CD14-positive monocyte (primary cell): Measurements from ENCODE around the gene ABHD10. TPM values are rescaled to one million over a fixed set of nuclear protein-coding genes. Genes with fewer than 3 reads are reported as not detected.

Source experiments
- DNase-seq, 3 donors: peaks; one replicate each; pipeline ENCODE4 v3.0.0-alpha.2; 2011 to 2022
- H2AFZ ChIP-seq: 2 replicates; pipeline ENCODE4 v1.6.0; 2012; ENCODE audit warnings: mild to moderate bottlenecking, low read depth, low read length, inconsistent platforms; ENCODE audit not compliant: insufficient read depth, poor library complexity, severe bottlenecking
- H3K27ac ChIP-seq, 2 donors: 1 replicate in 1 of 2; 2 replicates in 1 of 2; pipeline ENCODE4 v1.5.1; 2012 to 2013; ENCODE audit warnings: low read length in 2 of 2, control low read depth in 1 of 2, inconsistent platforms in 1 of 2, low read depth in 1 of 2, mild to moderate bottlenecking in 1 of 2
- H3K27me3 ChIP-seq, 2 donors: one replicate each; pipeline versions ENCODE4 v1.6.0 to v1.6.1; 2011 to 2013; ENCODE audit warnings: low read length in 2 of 2; ENCODE audit not compliant: control insufficient read depth in 2 of 2, insufficient read depth in 2 of 2
- H3K36me3 ChIP-seq, 2 donors: replicated peaks in 1 of 2; 1 replicate in 1 of 2; 2 replicates in 1 of 2; pipeline versions ENCODE4 v1.5.1 to v1.6.1; 2012 to 2013; ENCODE audit warnings: low read length in 2 of 2, control low read depth in 1 of 2, inconsistent platforms in 1 of 2, mild to moderate bottlenecking in 1 of 2; ENCODE audit not compliant: insufficient read depth in 2 of 2, control insufficient read depth in 1 of 2
- H3K4me1 ChIP-seq, 2 donors: 1 replicate in 1 of 2; 2 replicates in 1 of 2; pipeline versions ENCODE4 v1.5.1 to v1.6.1; 2012 to 2013; ENCODE audit warnings: low read length in 2 of 2, control low read depth in 1 of 2, inconsistent platforms in 1 of 2, mild to moderate bottlenecking in 1 of 2, moderate library complexity in 1 of 2; ENCODE audit not compliant: insufficient read depth in 2 of 2, control insufficient read depth in 1 of 2
- H3K4me2 ChIP-seq: replicated peaks from 2 replicates; pipeline ENCODE3; 2012; ENCODE audit warnings: low read length, moderate library complexity, mild to moderate bottlenecking; ENCODE audit not compliant: poor library complexity, severe bottlenecking; ENCODE audit errors: extremely low read depth
- H3K4me3 ChIP-seq, 3 experiments: fragments of 200-600 bp in 1 of 3; sonication (generic) in 1 of 3; replicated peaks in 1 of 3; 1 replicate in 2 of 3; 2 replicates in 1 of 3; pipeline ENCODE4 v1.5.1; 2011 to 2013; ENCODE audit warnings: low read length in 3 of 3, mild to moderate bottlenecking in 3 of 3, control low read depth in 2 of 3, low read depth in 2 of 3, inconsistent platforms in 1 of 3, moderate library complexity in 1 of 3
- H3K79me2 ChIP-seq: 2 replicates; pipeline ENCODE4 v1.6.0; 2012; ENCODE audit warnings: mild to moderate bottlenecking, control low read depth, inconsistent platforms, low read length, moderate library complexity; ENCODE audit not compliant: insufficient read depth
- H3K9ac ChIP-seq: 2 replicates; pipeline ENCODE4 v1.6.0; 2017; ENCODE audit warnings: low read length, mild to moderate bottlenecking; ENCODE audit not compliant: insufficient read depth, poor library complexity, severe bottlenecking
- H3K9me3 ChIP-seq, 2 donors: replicated peaks in 1 of 2; 1 replicate in 1 of 2; 2 replicates in 1 of 2; pipeline versions ENCODE4 v1.5.1 to v1.6.1; 2012 to 2013; ENCODE audit warnings: low read length in 2 of 2, control low read depth in 1 of 2; ENCODE audit not compliant: control insufficient read depth in 1 of 2, insufficient read depth in 1 of 2
- H4K20me1 ChIP-seq: 2 replicates; pipeline ENCODE4 v1.6.0; 2012; ENCODE audit warnings: mild to moderate bottlenecking, low read length, control low read depth, moderate library complexity; ENCODE audit not compliant: insufficient read depth
- H3K27ac Mint-ChIP-seq, 7 donors: one replicate each; pipeline ENCODE4 v1.8.0; 2020; ENCODE audit warnings: mild to moderate bottlenecking in 7 of 7, mixed read lengths in 7 of 7, moderate library complexity in 6 of 7, inconsistent platforms in 2 of 7
- H3K27me3 Mint-ChIP-seq, 3 donors: one replicate each; pipeline ENCODE4 v1.8.0; 2021 to 2022; ENCODE audit warnings: low read depth in 3 of 3, mild to moderate bottlenecking in 3 of 3, mixed read lengths in 3 of 3, moderate library complexity in 3 of 3, inconsistent platforms in 1 of 3
- H3K36me3 Mint-ChIP-seq, 2 donors: one replicate each; pipeline ENCODE4 v1.8.0; 2020; ENCODE audit warnings: mixed read lengths in 2 of 2, inconsistent platforms in 1 of 2, mild to moderate bottlenecking in 1 of 2
- H3K4me1 Mint-ChIP-seq: one replicate; pipeline ENCODE4 v1.8.0; 2020; ENCODE audit warnings: mild to moderate bottlenecking, mixed read lengths
- H3K4me3 Mint-ChIP-seq, 2 donors: one replicate each; pipeline ENCODE4 v1.8.0; 2020; ENCODE audit warnings: mild to moderate bottlenecking in 2 of 2, mixed read lengths in 2 of 2, moderate library complexity in 1 of 2
- H3K9me3 Mint-ChIP-seq, 7 donors: one replicate each; pipeline ENCODE4 v1.8.0; 2020 to 2022; ENCODE audit warnings: mixed read lengths in 7 of 7, mild to moderate bottlenecking in 6 of 7, moderate library complexity in 6 of 7, inconsistent platforms in 2 of 7
- WGBS: methylation state at CpG from one replicate; pipeline ENCODE4 v1.1.5; 2013; ENCODE audit warnings: missing lambda C conversion rate; ENCODE audit not compliant: insufficient coverage; 5-methylcytosine and 5-hydroxymethylcytosine counted together
- intact Hi-C, 2 donors: fragments of 100-400 bp; cut with micrococcal nuclease; formaldehyde crosslinking; loops; one replicate each; pipeline versions ENCODE4 v1.15.0 to v1.15.1; 2023
- polyA plus RNA-seq, 3 donors: library from polyadenylated mRNA; depleted of rRNA in 1 of 3; unstranded in 2 of 3; stranded (reverse) in 1 of 3; fragments of 300-500 nt in 2 of 3; fragments of >200 nt in 1 of 3; fragmentation: Illumina TruSeq in 2 of 3; gene quantifications; 1 replicate in 2 of 3; 2 replicates in 1 of 3; pipeline ENCODE4 v1.2.3, GENCODE V29; 2012 to 2021
- TF ChIP-seq, protein P1 (sequence below): fragments of 200-600 bp; IDR thresholded peaks from one replicate; pipeline ENCODE4 v1.8.0; 2022; ENCODE audit warnings: antibody characterized with exemption, mild to moderate bottlenecking

The ABHD10 gene
- polyA plus RNA-seq, 3 donors: 15.2 to 22.3 (median 17.0) TPM

DNA sequence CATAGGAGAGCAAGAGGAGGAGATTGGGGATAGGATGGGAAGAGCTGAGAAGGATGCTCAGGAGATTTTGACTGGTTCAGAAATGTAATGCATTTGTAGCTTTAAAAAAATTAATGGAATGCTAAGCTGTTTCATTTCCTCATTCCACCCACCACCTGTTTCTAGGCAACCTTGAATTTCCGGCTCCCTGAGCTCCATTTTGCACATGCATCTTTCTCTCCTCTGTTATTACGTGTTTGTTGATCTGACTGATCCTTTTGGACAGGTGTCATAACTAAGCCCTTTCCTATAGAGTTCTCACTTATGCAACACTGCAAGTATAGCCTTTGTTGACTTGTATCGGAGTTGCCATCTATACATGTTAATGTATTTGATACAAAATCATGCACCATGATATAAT lies 60.0 kb downstream of the ABHD10 start:
- Mint-ChIP-seq H3K27ac (peak overlapping the region in 1 of 7 donors; percentile 55), H3K27me3 (peaks cover 0 to 5% (median 2%) of the 10 kb centered on the region in 3 donors), H3K36me3 (no peaks in the 10 kb centered on the region), H3K9me3 (peaks cover 0 to 5% (median 2%) of the 10 kb centered on the region in 7 donors), H3K4me3 (no peak overlapping the region), H3K4me1 (no peaks in the 10 kb centered on the region)
- no peaks in the 10 kb centered on the region for H4K20me1 ChIP-seq
- intact Hi-C loops: no loop called here
- no peak overlapping the region for H3K4me3 ChIP-seq
- H2AFZ ChIP-seq: no peak overlapping the region
- H3K4me2 ChIP-seq: no peak overlapping the region
- H3K79me2 ChIP-seq: no peaks in the 10 kb centered on the region
- no peaks in the 10 kb centered on the region for H3K27me3 ChIP-seq
- no peak overlapping the region for H3K27ac ChIP-seq
- H3K36me3 ChIP-seq: no peaks in the 10 kb centered on the region
- no peaks in the 10 kb centered on the region for H3K9me3 ChIP-seq
- H3K4me1 ChIP-seq: peaks cover 0 to under 1% of the 10 kb centered on the region in 2 donors
- DNase-seq: no peak
- H3K9ac ChIP-seq: no peak overlapping the region
- TF ChIP-seq, protein P1, sequence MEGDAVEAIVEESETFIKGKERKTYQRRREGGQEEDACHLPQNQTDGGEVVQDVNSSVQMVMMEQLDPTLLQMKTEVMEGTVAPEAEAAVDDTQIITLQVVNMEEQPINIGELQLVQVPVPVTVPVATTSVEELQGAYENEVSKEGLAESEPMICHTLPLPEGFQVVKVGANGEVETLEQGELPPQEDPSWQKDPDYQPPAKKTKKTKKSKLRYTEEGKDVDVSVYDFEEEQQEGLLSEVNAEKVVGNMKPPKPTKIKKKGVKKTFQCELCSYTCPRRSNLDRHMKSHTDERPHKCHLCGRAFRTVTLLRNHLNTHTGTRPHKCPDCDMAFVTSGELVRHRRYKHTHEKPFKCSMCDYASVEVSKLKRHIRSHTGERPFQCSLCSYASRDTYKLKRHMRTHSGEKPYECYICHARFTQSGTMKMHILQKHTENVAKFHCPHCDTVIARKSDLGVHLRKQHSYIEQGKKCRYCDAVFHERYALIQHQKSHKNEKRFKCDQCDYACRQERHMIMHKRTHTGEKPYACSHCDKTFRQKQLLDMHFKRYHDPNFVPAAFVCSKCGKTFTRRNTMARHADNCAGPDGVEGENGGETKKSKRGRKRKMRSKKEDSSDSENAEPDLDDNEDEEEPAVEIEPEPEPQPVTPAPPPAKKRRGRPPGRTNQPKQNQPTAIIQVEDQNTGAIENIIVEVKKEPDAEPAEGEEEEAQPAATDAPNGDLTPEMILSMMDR: no peak
- 100% methylated on average over 1 of the region's 3 CpGs for WGBS

DNA sequence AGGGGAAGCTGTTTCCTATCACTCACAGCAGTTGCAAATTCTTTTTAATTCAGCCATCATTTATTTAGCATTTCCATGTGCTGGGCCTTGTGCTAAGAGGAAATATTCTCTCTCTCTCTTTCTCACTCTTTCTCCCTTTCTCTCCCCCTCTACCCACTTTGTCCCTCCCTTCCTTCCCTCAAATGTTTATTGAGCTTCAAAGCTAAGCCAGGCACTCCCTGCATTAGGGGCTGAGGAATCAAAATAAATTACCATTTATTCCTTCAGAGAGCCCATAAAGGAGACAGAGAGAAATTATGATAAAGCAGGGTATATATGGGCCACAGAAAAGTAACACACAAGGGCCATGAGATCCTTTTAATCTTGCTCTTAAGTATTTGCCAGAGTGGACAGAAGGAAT lies 62.5 kb downstream of the ABHD10 start:
- Histone ChIP-seq H3K9ac (no peak overlapping the region), H3K9me3 (no peaks in the 10 kb centered on the region), H3K27me3 (no peaks in the 10 kb centered on the region), H3K4me1 (peaks cover 0 to 2% of the 10 kb centered on the region in 2 donors), H3K4me2 (no peak overlapping the region), H3K4me3 (no peak overlapping the region), H4K20me1 (no peaks in the 10 kb centered on the region), H3K36me3 (no peaks in the 10 kb centered on the region), H2AFZ (no peak overlapping the region), H3K27ac (no peak overlapping the region), H3K79me2 (no peaks in the 10 kb centered on the region)
- TF ChIP-seq, protein P1: no peak
- Mint-ChIP-seq H3K9me3 (peaks cover 0 to 5% (median 2%) of the 10 kb centered on the region in 7 donors), H3K4me1 (no peaks in the 10 kb centered on the region), H3K4me3 (no peak overlapping the region), H3K36me3 (no peaks in the 10 kb centered on the region), H3K27me3 (peaks cover 0 to 4% (median 2%) of the 10 kb centered on the region in 3 donors), H3K27ac (no peak overlapping the region)
- intact Hi-C loops: no loop called here
- DNase-seq: no peak
